Measurements from ENCODE around the gene VSX1. TPM values are rescaled to one million over a fixed set of nuclear protein-coding genes. Genes with fewer than 3 reads are reported as not detected.
A peak's percentile ranks its signal among the peaks of the same experiment; 100 is the strongest.

Gene VSX1
- total RNA-seq, 1 experiment from 2014 or later: not detected

DNA sequence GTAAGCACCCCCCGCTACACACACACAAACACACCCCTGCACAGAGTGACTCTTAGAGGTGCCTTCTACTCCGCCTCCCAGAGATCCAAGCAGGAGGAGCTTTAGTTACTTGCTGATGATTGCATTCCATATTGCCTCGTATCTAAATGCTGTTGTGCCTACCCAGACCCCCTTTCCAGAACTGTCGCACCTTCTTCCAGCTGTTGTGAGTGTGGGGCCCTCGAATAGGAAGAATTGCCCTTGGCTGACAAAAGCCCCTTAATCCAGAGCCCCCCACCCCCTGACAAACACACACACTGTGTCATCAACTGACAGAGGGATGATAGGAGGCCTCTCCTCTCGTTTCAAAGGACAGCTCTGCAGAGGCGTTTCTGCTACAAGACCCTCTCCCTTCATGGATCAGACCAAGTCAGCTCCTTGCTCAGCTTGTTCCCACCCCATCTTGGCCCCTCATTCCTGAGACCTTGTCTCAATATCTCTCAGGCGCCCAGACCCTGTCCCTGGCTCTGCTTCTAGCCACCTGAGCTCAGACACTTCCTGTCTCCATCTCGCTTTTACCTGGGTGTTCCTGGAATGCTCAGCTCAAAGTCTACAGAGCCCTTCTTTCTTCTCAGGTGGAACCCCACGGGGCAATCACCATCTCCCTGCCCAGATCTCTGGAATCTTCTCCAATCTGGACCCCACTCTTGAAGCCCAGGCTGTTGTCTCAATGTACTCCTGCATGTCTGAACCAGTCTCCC, 4.0 kb upstream of the VSX1 start:
- Histone ChIP-seq H3K27me3 (replicated peaks; ENCODE audit: insufficient read depth, low read depth, low read length, poor library complexity) (peaks cover 95% of the 10 kb centered on the region), H3K27ac (ENCODE audit: low read depth, low read length, poor library complexity, severe bottlenecking) (no peak overlapping the region), H3K9me3 (ENCODE audit: low read depth, low read length, poor library complexity, severe bottlenecking) (no peaks in the 10 kb centered on the region), H3K36me3 (ENCODE audit: insufficient read depth, low read length, poor library complexity, severe bottlenecking) (no peaks in the 10 kb centered on the region), H3K4me1 (ENCODE audit: insufficient read depth, low read length, poor library complexity, severe bottlenecking) (no peaks in the 10 kb centered on the region), H3K4me3 (ENCODE audit: low read depth, low read length, poor library complexity, severe bottlenecking) (no peak overlapping the region)
- POLR2A ChIA-PET (ENCODE audit: low non-redundant PET): no interaction called here
- no peak for DNase-seq (ENCODE audit: low spot score)
- TF ChIP-seq EZH2 (IDR thresholded peaks at IDR 0.05; ENCODE audit: borderline replicate concordance, low read depth, low read length, poor library complexity, severe bottlenecking): no peak
- TF ChIP-seq, protein P1, sequence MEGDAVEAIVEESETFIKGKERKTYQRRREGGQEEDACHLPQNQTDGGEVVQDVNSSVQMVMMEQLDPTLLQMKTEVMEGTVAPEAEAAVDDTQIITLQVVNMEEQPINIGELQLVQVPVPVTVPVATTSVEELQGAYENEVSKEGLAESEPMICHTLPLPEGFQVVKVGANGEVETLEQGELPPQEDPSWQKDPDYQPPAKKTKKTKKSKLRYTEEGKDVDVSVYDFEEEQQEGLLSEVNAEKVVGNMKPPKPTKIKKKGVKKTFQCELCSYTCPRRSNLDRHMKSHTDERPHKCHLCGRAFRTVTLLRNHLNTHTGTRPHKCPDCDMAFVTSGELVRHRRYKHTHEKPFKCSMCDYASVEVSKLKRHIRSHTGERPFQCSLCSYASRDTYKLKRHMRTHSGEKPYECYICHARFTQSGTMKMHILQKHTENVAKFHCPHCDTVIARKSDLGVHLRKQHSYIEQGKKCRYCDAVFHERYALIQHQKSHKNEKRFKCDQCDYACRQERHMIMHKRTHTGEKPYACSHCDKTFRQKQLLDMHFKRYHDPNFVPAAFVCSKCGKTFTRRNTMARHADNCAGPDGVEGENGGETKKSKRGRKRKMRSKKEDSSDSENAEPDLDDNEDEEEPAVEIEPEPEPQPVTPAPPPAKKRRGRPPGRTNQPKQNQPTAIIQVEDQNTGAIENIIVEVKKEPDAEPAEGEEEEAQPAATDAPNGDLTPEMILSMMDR (conservative IDR thresholded peaks at IDR 0.05; ENCODE audit: low read depth, low read length): no peak
- no TSS peak for BruUV-seq (replicated peaks)
- intact Hi-C loops (cut with micrococcal nuclease; ENCODE audit: unreplicated experiment): loop anchor here (5.0 to 10.0 kb wide), 2 partner anchors 36 to 69 kb away; no protein-coding TSS in a partner anchor
- CTCF ChIA-PET: no interaction called here

DNA sequence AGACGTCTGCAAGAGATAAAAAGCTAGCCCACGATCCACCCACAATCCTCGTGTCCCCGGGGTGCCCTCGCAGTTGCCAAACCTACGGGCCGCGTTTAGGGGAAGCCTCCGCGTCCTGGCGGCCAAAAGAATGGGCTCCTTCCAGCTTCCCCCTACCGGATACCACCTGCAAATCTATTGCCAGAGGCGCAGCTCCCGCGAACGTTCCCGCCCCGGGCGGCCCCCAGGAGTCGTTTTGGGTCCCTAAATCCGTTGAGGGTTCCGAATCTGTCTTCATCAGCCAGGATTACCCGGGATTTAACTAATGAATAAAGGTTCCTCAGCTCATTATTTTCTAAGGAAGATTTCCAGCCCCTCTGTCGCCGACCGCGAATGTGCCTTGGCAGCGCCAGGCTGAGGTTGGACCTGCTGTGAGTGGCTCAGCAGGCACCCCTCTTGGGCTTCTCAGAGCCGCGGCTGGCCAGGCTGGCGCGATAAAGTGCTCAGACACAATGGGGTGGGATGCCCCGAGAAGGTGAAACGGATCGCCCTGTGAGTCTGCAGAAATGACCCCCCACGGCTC, 2.8 kb upstream of the VSX1 start:
- CTCF ChIA-PET: no interaction called here
- no peaks in the 10 kb centered on the region for H3K36me3 ChIP-seq (ENCODE audit: insufficient read depth, low read length, poor library complexity, severe bottlenecking)
- H3K27ac ChIP-seq (ENCODE audit: low read depth, low read length, poor library complexity, severe bottlenecking): no peak overlapping the region
- POLR2A ChIA-PET (ENCODE audit: low non-redundant PET): no interaction called here
- no peaks in the 10 kb centered on the region for H3K9me3 ChIP-seq (ENCODE audit: low read depth, low read length, poor library complexity, severe bottlenecking)
- no peak overlapping the region for H3K4me3 ChIP-seq (ENCODE audit: low read depth, low read length, poor library complexity, severe bottlenecking)
- H3K27me3 ChIP-seq (replicated peaks; ENCODE audit: insufficient read depth, low read depth, low read length, poor library complexity): peaks cover 98% of the 10 kb centered on the region
- intact Hi-C loops (cut with micrococcal nuclease; ENCODE audit: unreplicated experiment): loop anchor here (5.0 to 10.0 kb wide), 3 partner anchors 38 to 313 kb away; no protein-coding TSS in a partner anchor
- no TSS peak for BruUV-seq (replicated peaks)
- TF ChIP-seq, protein P1 (conservative IDR thresholded peaks at IDR 0.05; ENCODE audit: low read depth, low read length): no peak
- peak; percentile 61 for TF ChIP-seq EZH2 (IDR thresholded peaks at IDR 0.05; ENCODE audit: borderline replicate concordance, low read depth, low read length, poor library complexity, severe bottlenecking)
- no peak for DNase-seq (ENCODE audit: low spot score)
- no peaks in the 10 kb centered on the region for H3K4me1 ChIP-seq (ENCODE audit: insufficient read depth, low read length, poor library complexity, severe bottlenecking)

DNA sequence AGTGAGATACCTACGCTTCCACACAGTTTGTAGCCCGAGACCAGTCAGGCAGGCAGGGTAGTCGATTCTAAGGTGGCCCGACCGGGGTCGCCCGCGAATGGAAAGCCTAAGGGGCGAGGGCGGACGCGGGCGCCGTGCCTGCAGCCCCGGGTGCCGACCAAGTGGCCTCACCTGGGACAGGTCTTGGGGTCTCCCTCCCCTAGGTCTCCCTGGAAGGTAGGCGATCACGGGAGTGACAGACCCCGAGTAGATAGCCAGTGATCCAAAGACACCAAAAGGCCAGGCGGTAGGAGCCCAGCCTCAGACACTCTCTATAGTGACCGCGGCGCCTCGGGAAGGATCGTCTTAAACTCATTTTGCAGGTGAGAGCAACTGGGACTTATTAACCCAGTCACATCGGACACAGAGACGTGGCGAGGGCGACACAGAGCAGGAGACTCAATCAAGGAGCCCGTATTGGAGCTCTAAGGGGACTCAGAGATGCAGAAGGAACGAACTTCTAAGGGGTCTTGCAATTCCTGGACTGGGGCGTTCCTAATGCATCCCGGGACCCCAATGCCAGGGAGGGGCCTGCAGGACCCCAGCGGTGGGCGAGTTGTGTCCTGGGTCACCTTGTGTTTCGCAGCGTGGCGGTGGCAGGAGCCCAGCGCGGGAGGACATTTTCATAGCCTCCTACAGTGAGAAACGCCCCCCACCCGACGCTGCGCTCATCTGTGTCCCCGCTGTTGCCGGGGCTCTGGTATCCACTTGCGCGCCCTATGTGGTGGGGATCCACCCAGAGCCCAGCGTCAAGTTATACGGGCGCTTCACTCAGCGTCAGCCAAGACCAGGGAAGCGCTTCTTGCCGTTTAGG, 2.1 kb upstream of the VSX1 start:
- DNase-seq (ENCODE audit: low spot score): no peak
- H3K9me3 ChIP-seq (ENCODE audit: low read depth, low read length, poor library complexity, severe bottlenecking): no peaks in the 10 kb centered on the region
- intact Hi-C loops (cut with micrococcal nuclease; ENCODE audit: unreplicated experiment): loop anchor here (5.0 to 10.0 kb wide), 2 partner anchors 71 to 313 kb away; no protein-coding TSS in a partner anchor
- ChIA-PET POLR2A (ENCODE audit: low non-redundant PET) (no interaction called here), CTCF (no interaction called here)
- no peaks in the 10 kb centered on the region for H3K36me3 ChIP-seq (ENCODE audit: insufficient read depth, low read length, poor library complexity, severe bottlenecking)
- TF ChIP-seq EZH2 (IDR thresholded peaks at IDR 0.05; ENCODE audit: borderline replicate concordance, low read depth, low read length, poor library complexity, severe bottlenecking): peak; percentile 4
- TF ChIP-seq, protein P1 (conservative IDR thresholded peaks at IDR 0.05; ENCODE audit: low read depth, low read length): peak; percentile 53
- no peak overlapping the region for H3K4me3 ChIP-seq (ENCODE audit: low read depth, low read length, poor library complexity, severe bottlenecking)
- no peak overlapping the region for H3K27ac ChIP-seq (ENCODE audit: low read depth, low read length, poor library complexity, severe bottlenecking)
- H3K4me1 ChIP-seq (ENCODE audit: insufficient read depth, low read length, poor library complexity, severe bottlenecking): no peaks in the 10 kb centered on the region
- BruUV-seq (replicated peaks): no TSS peak
- H3K27me3 ChIP-seq (replicated peaks; ENCODE audit: insufficient read depth, low read depth, low read length, poor library complexity): peaks cover 99% of the 10 kb centered on the region

All from A673 (cell line).